HepG2 (cell line): ENCODE measurements around the gene BHLHE23. TPM values are rescaled to one million over a fixed set of nuclear protein-coding genes. Genes with fewer than 3 reads are reported as not detected.

Experiments
- AGO2 ChIP-seq: fragments of 200-400 bp; formaldehyde crosslinking; optimal IDR thresholded peaks from 2 replicates; pipeline ENCODE3; 2017; ENCODE audit warnings: mild to moderate bottlenecking, low read depth, low read length, moderate library complexity
- AHR ChIP-seq: IDR thresholded peaks from 2 replicates; pipeline ENCODE4 v1.6.1; 2018; ENCODE audit warnings: missing genetic modification reagents, missing compliant biosample characterization
- BRD4 ChIP-seq: sonication (generic); formaldehyde crosslinking; IDR thresholded peaks from 2 replicates; pipeline ENCODE4 v1.4.0; 2020; ENCODE audit warnings: missing genetic modification reagents
- HIVEP1 ChIP-seq: sonication (generic); formaldehyde crosslinking; IDR thresholded peaks from 2 replicates; pipeline ENCODE4 v1.4.0; 2020; ENCODE audit warnings: mild to moderate bottlenecking, missing genetic modification reagents
- IKZF1 ChIP-seq: fragments of 450-650 bp; IDR thresholded peaks from 2 replicates; pipeline ENCODE4 v1.7.1; 2016
- JUND ChIP-seq: sonication (generic); formaldehyde crosslinking; IDR thresholded peaks from 2 replicates; pipeline ENCODE4 v1.8.0; 2022; ENCODE audit warnings: mild to moderate bottlenecking, missing genetic modification reagents
- MED13 ChIP-seq: sonication (generic); formaldehyde crosslinking; IDR thresholded peaks from 2 replicates; pipeline ENCODE4 v1.5.0; 2020; ENCODE audit warnings: missing genetic modification reagents
- MEIS1 ChIP-seq: sonication (generic); formaldehyde crosslinking; IDR thresholded peaks from 2 replicates; pipeline ENCODE4 v1.9.0; 2021; ENCODE audit warnings: mild to moderate bottlenecking, missing genetic modification reagents, moderate library complexity, borderline replicate concordance
- NR2F2 ChIP-seq: IDR thresholded peaks from 2 replicates; pipeline ENCODE4 v1.6.1; 2012; ENCODE audit warnings: low read depth, inconsistent platforms, borderline replicate concordance
- PAWR ChIP-seq: sonication (generic); formaldehyde crosslinking; IDR thresholded peaks from 2 replicates; pipeline ENCODE4 v1.4.0; 2020; ENCODE audit warnings: missing genetic modification reagents, mild to moderate bottlenecking, borderline replicate concordance
- SSRP1 ChIP-seq: IDR thresholded peaks from 2 replicates; pipeline ENCODE4 v1.6.1; 2016; ENCODE audit warnings: control low read depth
- ZBTB34 ChIP-seq: sonication (generic); formaldehyde crosslinking; IDR thresholded peaks from 2 replicates; pipeline ENCODE4 v1.8.0; 2022; ENCODE audit warnings: mild to moderate bottlenecking, missing genetic modification reagents
- ZBTB7A ChIP-seq: sonication (generic); formaldehyde crosslinking; IDR thresholded peaks from 2 replicates; pipeline ENCODE4 v1.8.0; 2022; ENCODE audit warnings: mild to moderate bottlenecking, missing genetic modification reagents
- ZKSCAN1 ChIP-seq: fragments of 150-350 bp; IDR thresholded peaks from 2 replicates; pipeline ENCODE4 v1.6.1; 2014; ENCODE audit warnings: low read length
- ZNF567 ChIP-seq: sonication (generic); formaldehyde crosslinking; IDR thresholded peaks from 2 replicates; pipeline ENCODE4 v1.8.1; 2023; ENCODE audit warnings: mild to moderate bottlenecking, missing genetic modification reagents, borderline replicate concordance
- ZNF740 ChIP-seq: sonication (generic); formaldehyde crosslinking; IDR thresholded peaks from 2 replicates; pipeline ENCODE4 v1.4.0; 2020; ENCODE audit warnings: missing genetic modification reagents
- polyA plus RNA-seq, 8 experiments: library from polyadenylated mRNA; depleted of rRNA in 3 of 8; stranded (reverse) in 7 of 8; unstranded in 1 of 8; fragments of >200 nt; fragmentation: Illumina TruSeq in 4 of 8; extraction: Trizol in 4 of 8; gene quantifications; 2 replicates each; pipeline versions ENCODE4 v1.2.1 to v1.2.3, GENCODE V29; 2011 to 2016; ENCODE audit warnings: low read depth in 4 of 8, missing spikeins in 1 of 8, mixed read lengths in 1 of 8; ENCODE audit not compliant: insufficient read depth in 1 of 8
- total RNA-seq, 5 experiments: library from RNA; depleted of rRNA; stranded (reverse); fragments of >200 nt; fragmentation: Illumina TruSeq; extraction: Trizol; gene quantifications; 2 replicates each; pipeline ENCODE4 v1.2.3, GENCODE V29; 2016; ENCODE audit warnings: low read depth in 1 of 5
- TF ChIP-seq, protein P1 (sequence below): IDR thresholded peaks from 2 replicates; pipeline ENCODE4 v1.6.1; 2016; ENCODE audit warnings: low read depth, borderline replicate concordance
- TF ChIP-seq, protein P2 (sequence below): sonication (generic); formaldehyde crosslinking; IDR thresholded peaks from 2 replicates; pipeline ENCODE4 v1.4.0; 2020; ENCODE audit warnings: mild to moderate bottlenecking, missing genetic modification reagents
- TF ChIP-seq, protein P3 (sequence below): sonication (generic); formaldehyde crosslinking; IDR thresholded peaks from 2 replicates; pipeline ENCODE4 v1.4.0; 2020; ENCODE audit warnings: missing genetic modification reagents, borderline replicate concordance

BHLHE23 gene
- total and polyA plus RNA-seq, 2 of the 13 experiments (the other 11 are each of a cell fraction or from before 2014, with no cell fraction given) = not detected

DNA sequence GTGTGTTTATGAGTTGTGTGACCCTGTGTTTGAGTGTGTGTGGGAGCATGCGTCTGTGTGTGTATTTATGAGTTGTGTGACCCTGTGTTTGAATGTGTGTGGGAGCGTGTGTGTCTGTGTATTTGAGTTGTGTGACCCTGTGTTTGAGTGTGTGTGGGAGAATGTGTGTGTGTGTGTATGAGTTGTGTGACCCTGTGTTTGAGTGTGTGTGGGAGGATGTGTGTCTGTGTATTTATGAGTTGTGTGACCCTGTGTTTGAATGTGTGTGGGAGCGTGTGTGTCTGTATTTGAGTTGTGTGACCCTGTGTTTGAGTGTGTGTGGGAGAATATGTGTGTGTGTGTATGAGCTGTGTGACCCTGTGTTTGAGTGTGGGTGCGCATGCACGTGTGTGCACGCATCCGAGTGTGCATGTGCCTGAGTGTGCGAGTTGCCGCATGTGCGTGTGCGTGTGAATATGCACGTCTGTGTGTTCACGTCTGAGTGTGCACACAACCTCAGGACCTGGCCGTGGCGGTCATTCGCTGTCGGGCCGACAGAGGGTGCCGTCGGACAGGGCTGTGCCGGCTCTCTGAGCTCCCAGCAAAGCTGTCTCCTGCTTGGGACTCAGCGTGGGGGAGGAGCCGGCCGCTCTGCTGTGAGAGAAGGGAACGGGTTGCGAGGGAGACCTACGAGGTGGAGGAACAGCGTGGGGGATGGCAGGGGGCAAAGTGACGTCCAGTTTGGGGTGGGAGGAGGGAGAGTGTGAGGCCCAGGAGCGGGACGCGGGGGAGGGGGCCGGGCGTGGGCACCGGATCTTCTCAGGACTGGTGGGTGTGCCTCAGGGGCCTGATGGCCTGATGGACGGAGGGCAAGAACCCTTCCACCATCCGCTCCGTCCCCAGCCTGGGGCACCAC lies 34.6 kb downstream of the BHLHE23 start (continued):
- TF ChIP-seq AHR (CRISPR knock-in tag) (no peak), ZNF567 (peak; percentile 98), ZNF740 (no peak; the same call in 1 of the 2 replicates), MEIS1 (CRISPR knock-in tag) (peak; percentile 27; the same call in 1 of the 2 replicates), IKZF1 (no peak), JUND (CRISPR knock-in tag) (no peak; the same call in 1 of the 2 replicates), ZBTB7A (CRISPR knock-in tag) (no peak), MED13 (no peak), SSRP1 (CRISPR knock-in tag) (no peak), BRD4 (CRISPR knock-in tag) (no peak), HIVEP1 (CRISPR knock-in tag) (no peak), ZBTB34 (CRISPR knock-in tag) (no peak), ZKSCAN1 (no peak; the same call in 1 of the 2 replicates), PAWR (no peak), AGO2 (no peak), NR2F2 (no peak)
- TF ChIP-seq, protein P1, sequence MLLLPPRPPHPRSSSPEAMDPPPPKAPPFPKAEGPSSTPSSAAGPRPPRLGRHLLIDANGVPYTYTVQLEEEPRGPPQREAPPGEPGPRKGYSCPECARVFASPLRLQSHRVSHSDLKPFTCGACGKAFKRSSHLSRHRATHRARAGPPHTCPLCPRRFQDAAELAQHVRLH = peak; percentile 65; the same call in 1 of the 2 replicates
- TF ChIP-seq, protein P2, sequence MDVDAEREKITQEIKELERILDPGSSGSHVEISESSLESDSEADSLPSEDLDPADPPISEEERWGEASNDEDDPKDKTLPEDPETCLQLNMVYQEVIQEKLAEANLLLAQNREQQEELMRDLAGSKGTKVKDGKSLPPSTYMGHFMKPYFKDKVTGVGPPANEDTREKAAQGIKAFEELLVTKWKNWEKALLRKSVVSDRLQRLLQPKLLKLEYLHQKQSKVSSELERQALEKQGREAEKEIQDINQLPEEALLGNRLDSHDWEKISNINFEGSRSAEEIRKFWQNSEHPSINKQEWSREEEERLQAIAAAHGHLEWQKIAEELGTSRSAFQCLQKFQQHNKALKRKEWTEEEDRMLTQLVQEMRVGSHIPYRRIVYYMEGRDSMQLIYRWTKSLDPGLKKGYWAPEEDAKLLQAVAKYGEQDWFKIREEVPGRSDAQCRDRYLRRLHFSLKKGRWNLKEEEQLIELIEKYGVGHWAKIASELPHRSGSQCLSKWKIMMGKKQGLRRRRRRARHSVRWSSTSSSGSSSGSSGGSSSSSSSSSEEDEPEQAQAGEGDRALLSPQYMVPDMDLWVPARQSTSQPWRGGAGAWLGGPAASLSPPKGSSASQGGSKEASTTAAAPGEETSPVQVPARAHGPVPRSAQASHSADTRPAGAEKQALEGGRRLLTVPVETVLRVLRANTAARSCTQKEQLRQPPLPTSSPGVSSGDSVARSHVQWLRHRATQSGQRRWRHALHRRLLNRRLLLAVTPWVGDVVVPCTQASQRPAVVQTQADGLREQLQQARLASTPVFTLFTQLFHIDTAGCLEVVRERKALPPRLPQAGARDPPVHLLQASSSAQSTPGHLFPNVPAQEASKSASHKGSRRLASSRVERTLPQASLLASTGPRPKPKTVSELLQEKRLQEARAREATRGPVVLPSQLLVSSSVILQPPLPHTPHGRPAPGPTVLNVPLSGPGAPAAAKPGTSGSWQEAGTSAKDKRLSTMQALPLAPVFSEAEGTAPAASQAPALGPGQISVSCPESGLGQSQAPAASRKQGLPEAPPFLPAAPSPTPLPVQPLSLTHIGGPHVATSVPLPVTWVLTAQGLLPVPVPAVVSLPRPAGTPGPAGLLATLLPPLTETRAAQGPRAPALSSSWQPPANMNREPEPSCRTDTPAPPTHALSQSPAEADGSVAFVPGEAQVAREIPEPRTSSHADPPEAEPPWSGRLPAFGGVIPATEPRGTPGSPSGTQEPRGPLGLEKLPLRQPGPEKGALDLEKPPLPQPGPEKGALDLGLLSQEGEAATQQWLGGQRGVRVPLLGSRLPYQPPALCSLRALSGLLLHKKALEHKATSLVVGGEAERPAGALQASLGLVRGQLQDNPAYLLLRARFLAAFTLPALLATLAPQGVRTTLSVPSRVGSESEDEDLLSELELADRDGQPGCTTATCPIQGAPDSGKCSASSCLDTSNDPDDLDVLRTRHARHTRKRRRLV (CRISPR knock-in tag) = no peak
- TF ChIP-seq, protein P3, sequence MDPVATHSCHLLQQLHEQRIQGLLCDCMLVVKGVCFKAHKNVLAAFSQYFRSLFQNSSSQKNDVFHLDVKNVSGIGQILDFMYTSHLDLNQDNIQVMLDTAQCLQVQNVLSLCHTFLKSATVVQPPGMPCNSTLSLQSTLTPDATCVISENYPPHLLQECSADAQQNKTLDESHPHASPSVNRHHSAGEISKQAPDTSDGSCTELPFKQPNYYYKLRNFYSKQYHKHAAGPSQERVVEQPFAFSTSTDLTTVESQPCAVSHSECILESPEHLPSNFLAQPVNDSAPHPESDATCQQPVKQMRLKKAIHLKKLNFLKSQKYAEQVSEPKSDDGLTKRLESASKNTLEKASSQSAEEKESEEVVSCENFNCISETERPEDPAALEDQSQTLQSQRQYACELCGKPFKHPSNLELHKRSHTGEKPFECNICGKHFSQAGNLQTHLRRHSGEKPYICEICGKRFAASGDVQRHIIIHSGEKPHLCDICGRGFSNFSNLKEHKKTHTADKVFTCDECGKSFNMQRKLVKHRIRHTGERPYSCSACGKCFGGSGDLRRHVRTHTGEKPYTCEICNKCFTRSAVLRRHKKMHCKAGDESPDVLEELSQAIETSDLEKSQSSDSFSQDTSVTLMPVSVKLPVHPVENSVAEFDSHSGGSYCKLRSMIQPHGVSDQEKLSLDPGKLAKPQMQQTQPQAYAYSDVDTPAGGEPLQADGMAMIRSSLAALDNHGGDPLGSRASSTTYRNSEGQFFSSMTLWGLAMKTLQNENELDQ (CRISPR knock-in tag) = no peak
